ENCODE measurements around the gene GRB7.
"Not testable (repeated sequence)": the region's sequence is repeated elsewhere in the genome, so short reads cannot be mapped to it uniquely, and the experiment has no call there.

Gene GRB7

GRCh38 chr17:39753514-39754160 is 15.9 kb downstream of the GRB7 start:
- DNase-seq (ENCODE audit: low read depth): peak; percentile 36

- DNase-seq (ENCODE audit: low read depth): peak; percentile 88
Measured at GRCh38 chr17:39754161-39754957, 16.6 kb downstream of the GRB7 start.

GRCh38 chr17:39754958-39755553 is 17.3 kb downstream of the GRB7 start:
- DNase-seq (ENCODE audit: low read depth): no peak

DNA sequence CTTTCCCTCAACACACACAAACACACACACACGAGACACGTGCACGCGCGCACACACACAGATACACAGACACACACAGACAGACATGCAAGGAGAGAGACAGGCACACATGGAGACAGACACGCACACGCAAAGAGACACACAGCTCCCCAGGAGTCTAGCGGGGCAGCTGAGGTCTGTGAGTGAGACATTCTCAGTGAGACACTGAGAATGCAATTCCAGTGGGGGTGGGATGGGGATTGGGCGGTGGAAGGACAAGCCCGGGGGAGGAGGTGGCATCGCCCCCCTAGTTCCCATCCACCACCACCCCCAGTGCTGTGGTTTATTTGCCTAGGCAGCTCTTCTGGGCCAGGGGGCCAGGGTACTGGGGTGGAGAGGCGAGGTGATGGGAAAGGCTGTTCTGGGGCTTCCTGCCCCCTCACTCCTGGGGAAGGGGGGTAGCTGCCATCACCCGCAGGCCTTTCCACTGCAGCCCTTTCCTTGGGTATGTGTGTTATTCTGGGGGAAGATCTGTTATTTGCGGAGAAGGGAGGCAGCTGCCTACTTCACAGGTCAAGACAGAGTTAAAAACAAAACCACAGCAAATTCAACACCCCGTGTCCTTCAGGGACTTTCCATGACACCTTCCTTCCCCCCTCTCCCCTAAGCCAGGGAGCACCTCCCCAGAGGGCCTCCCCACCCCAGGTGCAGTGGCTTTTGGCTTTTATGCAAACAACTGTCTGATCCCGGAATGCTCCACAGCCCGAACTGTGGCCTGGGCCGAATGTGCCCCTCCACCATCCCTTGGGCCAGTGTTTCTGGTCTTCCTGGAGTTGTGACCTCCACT is 18.0 kb downstream of the GRB7 start:
- DNase-seq (ENCODE audit: low read depth): no peak

- no peak for DNase-seq (ENCODE audit: low read depth)
Measured at GRCh38 chr17:39756380-39757079, 18.8 kb downstream of the GRB7 start.

- DNase-seq (ENCODE audit: low read depth): no peak
Measured at GRCh38 chr17:39757176-39757662, 19.5 kb downstream of the GRB7 start.

- no peak for DNase-seq (ENCODE audit: low read depth)
Measured at GRCh38 chr17:39757931-39758873, 20.5 kb downstream of the GRB7 start.

GRCh38 chr17:39759204-39759603 is 21.5 kb downstream of the GRB7 start:
- no peak for DNase-seq (ENCODE audit: low read depth)

DNA sequence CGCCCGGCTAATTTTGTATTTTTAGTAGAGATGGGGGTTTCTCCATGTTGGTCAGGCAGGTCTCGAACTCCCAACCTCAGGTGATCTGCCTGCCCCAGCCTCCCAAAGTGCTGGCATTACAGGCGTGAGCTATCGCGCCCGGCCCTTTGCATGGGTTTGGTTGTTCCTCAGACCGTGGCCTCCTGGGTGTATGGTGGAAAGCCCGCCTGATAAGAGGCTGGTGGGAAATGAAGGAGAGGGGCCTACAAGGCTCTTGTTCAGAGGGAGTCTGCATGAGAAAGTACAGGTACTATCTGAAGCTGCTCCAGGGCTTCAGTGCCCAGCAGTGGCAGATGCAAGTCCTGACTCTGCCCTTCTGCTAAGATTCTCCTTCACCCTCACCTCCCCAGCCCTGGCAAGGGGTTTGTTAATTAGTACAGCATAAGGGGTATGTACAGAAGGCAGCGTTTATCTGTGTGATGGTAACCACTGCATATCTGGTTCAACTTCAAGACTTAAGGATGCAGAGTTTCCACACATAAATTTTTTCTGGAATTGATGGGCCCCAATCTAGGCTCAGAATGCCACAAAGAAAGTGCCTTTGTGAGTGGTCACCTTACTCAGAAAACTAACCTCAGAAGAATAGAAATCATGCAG is 24.2 kb downstream of the GRB7 start:
- no peak for DNase-seq (ENCODE audit: low read depth)

DNA sequence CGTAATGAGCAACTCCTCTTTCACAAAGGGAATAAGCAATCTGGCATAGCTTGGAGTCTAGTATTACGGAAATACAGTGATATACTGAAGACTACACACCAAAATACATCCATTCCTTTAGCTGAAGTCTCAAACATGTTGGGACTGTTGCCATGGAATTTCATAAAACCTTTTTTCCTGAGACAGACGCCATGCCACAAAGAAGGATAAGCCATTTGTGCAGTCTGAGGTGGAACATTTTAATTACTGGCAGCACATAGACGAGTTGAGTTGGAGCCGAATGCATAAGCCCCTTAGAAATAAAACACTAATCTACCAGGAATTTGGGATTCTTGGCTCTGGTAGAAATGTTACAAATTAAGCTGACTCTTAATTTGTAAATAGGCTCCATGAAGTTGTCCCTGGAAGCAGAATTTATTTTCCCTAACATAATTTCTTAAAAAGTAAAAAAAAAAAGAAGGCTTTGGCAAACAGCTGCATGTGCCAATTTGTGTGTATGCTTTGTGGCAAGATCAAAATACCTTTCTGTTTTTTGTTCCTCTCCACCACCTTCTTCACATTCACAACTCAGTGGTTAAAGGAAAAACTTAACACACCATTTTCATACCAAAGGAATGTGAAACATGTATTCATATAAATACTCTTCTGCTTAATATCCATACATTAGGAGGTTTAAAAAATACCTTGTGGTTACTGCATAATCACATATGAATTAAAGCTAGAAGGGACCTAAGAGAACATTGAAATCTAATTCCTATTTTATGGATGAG is 25.5 kb downstream of the GRB7 start:
- DNase-seq (ENCODE audit: low read depth): no peak

- not testable (repeated sequence) for DNase-seq (ENCODE audit: low read depth)
Measured at GRCh38 chr17:39764171-39764570, 26.4 kb downstream of the GRB7 start.

DNA sequence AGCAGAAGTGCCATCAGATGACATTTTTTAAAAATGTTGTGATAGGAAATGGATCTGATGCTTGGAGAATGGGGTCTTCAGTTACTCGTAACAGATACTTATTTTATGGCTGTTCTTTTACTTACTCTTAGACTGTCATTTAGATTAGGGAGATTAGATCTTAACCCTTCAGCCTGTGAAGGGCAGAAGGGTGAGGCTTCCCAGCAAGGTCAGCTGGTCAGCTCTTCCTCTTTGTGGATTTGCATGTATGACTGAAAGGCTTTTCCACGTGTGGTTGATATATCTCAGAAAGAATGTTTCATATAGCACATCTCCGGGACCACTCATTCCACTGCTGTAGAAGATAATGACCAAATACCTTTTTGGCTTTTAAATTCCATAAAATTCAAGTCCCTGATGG is 27.4 kb downstream of the GRB7 start:
- no peak for DNase-seq (ENCODE audit: low read depth)

- no peak for DNase-seq (ENCODE audit: low read depth)
Measured at GRCh38 chr17:39765766-39766165, 28.0 kb downstream of the GRB7 start.

DNA sequence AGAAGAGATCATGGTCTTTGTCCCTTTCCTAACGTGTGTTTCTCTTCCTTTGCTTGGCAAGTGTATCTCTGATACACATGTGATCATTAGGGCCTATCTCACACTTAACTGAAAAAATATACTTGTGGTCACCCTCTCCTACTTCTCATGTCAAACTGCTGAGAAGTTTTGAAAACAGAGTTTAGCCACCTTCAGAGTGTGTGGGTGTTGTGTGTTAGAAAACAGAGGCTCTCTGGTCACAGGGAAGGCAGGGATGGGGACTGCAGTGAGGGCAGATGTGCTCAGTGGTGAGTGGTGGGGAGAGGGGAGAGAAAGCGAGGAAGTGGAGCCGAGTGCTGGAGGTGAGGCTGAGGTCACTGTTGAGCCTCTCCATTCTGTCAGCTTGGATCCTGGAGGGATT is 29.4 kb downstream of the GRB7 start:
- DNase-seq (ENCODE audit: low read depth): no peak

- DNase-seq (ENCODE audit: low read depth): no peak
Measured at GRCh38 chr17:39769974-39770587, 32.3 kb downstream of the GRB7 start.

- DNase-seq (ENCODE audit: low read depth): no peak
Measured at GRCh38 chr17:39772415-39772814, 34.7 kb downstream of the GRB7 start.

DNA sequence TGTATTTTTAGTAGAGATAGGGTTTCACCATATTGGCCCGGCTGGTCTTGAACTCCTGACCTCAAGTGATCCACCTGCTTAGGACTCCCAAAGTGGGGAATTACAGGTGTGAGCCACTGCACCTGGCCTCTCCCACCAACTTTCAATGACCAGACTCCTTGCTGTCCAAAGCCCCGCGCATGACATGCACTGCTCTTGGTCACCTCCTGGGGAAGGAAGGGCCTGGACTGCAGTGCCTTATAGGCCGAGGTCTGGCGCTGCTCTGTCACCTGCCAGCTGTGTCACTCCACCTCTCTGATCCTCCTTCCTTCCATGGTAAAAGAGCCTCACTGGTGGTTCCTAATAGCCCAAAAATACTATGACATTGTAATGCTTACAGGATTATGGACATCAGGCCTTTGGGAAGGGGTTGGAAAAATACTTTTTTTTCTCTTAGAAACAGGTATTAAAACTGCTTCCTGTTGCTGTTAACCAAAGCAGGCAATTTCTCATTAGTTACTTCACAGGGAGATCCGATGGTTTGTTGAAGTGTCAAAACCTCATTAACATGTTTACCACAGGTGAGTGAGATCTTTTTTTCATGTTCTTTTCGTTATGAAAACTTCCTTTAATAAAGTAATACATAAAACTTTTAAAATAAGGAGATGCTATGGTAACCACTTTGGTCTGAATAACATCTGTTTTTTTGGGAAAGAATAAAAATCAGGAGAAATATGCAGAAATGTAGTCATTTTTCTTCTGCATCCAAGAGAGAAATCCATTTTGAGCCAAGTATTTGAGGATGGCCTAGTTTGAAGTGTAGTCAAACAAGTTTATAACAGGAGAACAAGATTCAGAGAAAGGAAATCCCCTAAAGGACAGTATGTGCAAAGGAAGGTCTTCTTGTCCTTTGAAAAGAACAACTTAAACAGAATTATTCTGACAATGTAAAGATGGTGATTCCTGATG is 35.5 kb downstream of the GRB7 start:
- no peak for DNase-seq (ENCODE audit: low read depth)

DNA sequence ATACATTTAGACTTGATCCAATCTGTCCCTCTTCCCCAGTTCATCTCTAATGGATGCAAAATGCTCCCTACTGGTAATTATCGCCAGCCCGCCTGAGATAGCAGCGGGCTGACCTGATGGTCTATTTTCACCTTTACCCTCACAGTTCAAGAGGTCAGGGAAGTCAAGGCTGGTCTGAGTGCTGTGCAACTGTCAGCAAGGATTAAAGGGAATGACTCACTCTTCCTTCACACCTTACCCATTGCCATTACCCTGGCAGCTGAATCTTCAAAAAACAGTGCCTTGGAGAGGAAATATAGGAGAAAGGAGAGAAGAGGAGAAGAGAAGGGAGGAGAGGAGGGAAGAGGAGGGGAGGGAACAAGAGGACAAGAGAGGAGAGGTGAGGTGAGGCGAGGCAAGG is 36.3 kb downstream of the GRB7 start:
- DNase-seq (ENCODE audit: low read depth): no peak
